GM18909 (cell line): ENCODE results near the gene RHOBTB1.
A peak's percentile ranks its signal among the peaks of the same experiment; 100 is the strongest.
"Not testable (repeated sequence)": the region's sequence is repeated elsewhere in the genome, so short reads cannot be mapped to it uniquely, and the experiment has no call there.

ENCODE experiments used
- ATAC-seq: cut with Tn5 transposase; IDR thresholded peaks from one replicate; pipeline ENCODE4 v1.9.1; 2021; ENCODE audit warnings: mild to moderate bottlenecking; ENCODE audit not compliant: unreplicated experiment, poor library complexity

Gene RHOBTB1

GRCh38 chr10:60944058-60944909, at the start of gene RHOBTB1:
Gene RHOBTB1, minus strand, starts transcription at chr10:60944185. Its CDS starts 32,643 bp downstream, at chr10:60911542.
- peak; percentile 58 for ATAC-seq

- no peak for ATAC-seq
These were observed 48.7 kb upstream of the RHOBTB1 start for GRCh38 chr10:60992636-60993035.

- no peak for ATAC-seq
These were observed 46.7 kb upstream of the RHOBTB1 start for GRCh38 chr10:60990663-60991062.

GRCh38 chr10:60989400-60989876, 45.5 kb upstream of the RHOBTB1 start:
- ATAC-seq, result peak; percentile 86

- no peak for ATAC-seq
These were observed 42.8 kb upstream of the RHOBTB1 start for GRCh38 chr10:60986791-60987190.

- ATAC-seq, result no peak
These were observed 42.0 kb upstream of the RHOBTB1 start for GRCh38 chr10:60985951-60986350.

- no peak for ATAC-seq
These were observed 37.0 kb upstream of the RHOBTB1 start for GRCh38 chr10:60980997-60981396.

- ATAC-seq, result no peak
These were observed 35.7 kb upstream of the RHOBTB1 start for GRCh38 chr10:60979667-60980104.

- no peak for ATAC-seq
These were observed 34.5 kb upstream of the RHOBTB1 start for GRCh38 chr10:60978287-60979115.

GRCh38 chr10:60977161-60978122, 33.5 kb upstream of the RHOBTB1 start:
- no peak for ATAC-seq

GRCh38 chr10:60976687-60977086, 32.7 kb upstream of the RHOBTB1 start:
- ATAC-seq, result no peak

GRCh38 chr10:60975716-60976115, 31.7 kb upstream of the RHOBTB1 start:
- no peak for ATAC-seq

GRCh38 chr10:60974463-60975149, 30.6 kb upstream of the RHOBTB1 start:
- ATAC-seq, result no peak

GRCh38 chr10:60973086-60973485, 29.1 kb upstream of the RHOBTB1 start:
- ATAC-seq, result no peak

GRCh38 chr10:60972181-60972580, 28.2 kb upstream of the RHOBTB1 start:
- not testable (repeated sequence) for ATAC-seq

GRCh38 chr10:60970526-60970925, 26.5 kb upstream of the RHOBTB1 start:
- no peak for ATAC-seq

GRCh38 chr10:60968504-60968903, 24.5 kb upstream of the RHOBTB1 start:
- ATAC-seq, result no peak

- no peak for ATAC-seq
These were observed 24.0 kb upstream of the RHOBTB1 start for GRCh38 chr10:60967854-60968484.

GRCh38 chr10:60967260-60967659, 23.3 kb upstream of the RHOBTB1 start:
- ATAC-seq, result no peak
